BE2C (cell line): ENCODE measurements around the gene ZW10.
"Not testable (repeated sequence)": the region's sequence is repeated elsewhere in the genome, so short reads cannot be mapped to it uniquely, and the experiment has no call there.

Source experiments
- DNase-seq: peaks from one replicate; pipeline ENCODE4 v3.0.0-alpha.2; 2020
- H3K27me3 ChIP-seq: fragments of 250-450 bp; sonication (Bioruptor Pico); 2 replicates; pipeline ENCODE4 v1.5.1; 2020; ENCODE audit warnings: mild to moderate bottlenecking
- H3K36me3 ChIP-seq: fragments of 250-450 bp; sonication (Bioruptor Pico); 2 replicates; pipeline ENCODE4 v1.5.1; 2020; ENCODE audit warnings: mild to moderate bottlenecking
- H3K4me1 ChIP-seq: fragments of 250-450 bp; sonication (Bioruptor Pico); 2 replicates; pipeline ENCODE4 v1.5.1; 2020
- H3K4me3 ChIP-seq: 2 replicates; pipeline ENCODE4 v1.5.1; 2011; ENCODE audit warnings: low read depth, low read length
- H3K9me3 ChIP-seq: fragments of 250-450 bp; sonication (Bioruptor Pico); 2 replicates; pipeline ENCODE4 v1.5.1; 2020
- CTCF ChIP-seq: IDR thresholded peaks from 2 replicates; pipeline ENCODE4 v1.5.1; 2012; ENCODE audit warnings: mild to moderate bottlenecking, low read depth, low read length

Gene ZW10

GRCh38 chr11:113724778-113725177 is 48.7 kb downstream of the ZW10 start:
- no peak for DNase-seq
- peaks cover 34% of the 10 kb centered on the region for H3K4me1 ChIP-seq
- H3K27me3 ChIP-seq, result no peaks in the 10 kb centered on the region
- no peaks in the 10 kb centered on the region for H3K36me3 ChIP-seq
- no peak overlapping the region for H3K4me3 ChIP-seq
- TF ChIP-seq CTCF, result no peak
- no peaks in the 10 kb centered on the region for H3K9me3 ChIP-seq

GRCh38 chr11:113723787-113724186 is 49.7 kb downstream of the ZW10 start:
- no peak overlapping the region for H3K4me3 ChIP-seq
- no peak for TF ChIP-seq CTCF
- no peaks in the 10 kb centered on the region for H3K27me3 ChIP-seq
- H3K36me3 ChIP-seq, result no peaks in the 10 kb centered on the region
- H3K9me3 ChIP-seq, result no peaks in the 10 kb centered on the region
- DNase-seq, result peak; percentile 51
- peaks cover 34% of the 10 kb centered on the region for H3K4me1 ChIP-seq

GRCh38 chr11:113722934-113723333 is 50.6 kb downstream of the ZW10 start:
- Histone ChIP-seq H3K9me3 (no peaks in the 10 kb centered on the region), H3K36me3 (no peaks in the 10 kb centered on the region), H3K4me3 (no peak overlapping the region), H3K4me1 (peaks cover 34% of the 10 kb centered on the region), H3K27me3 (no peaks in the 10 kb centered on the region)
- DNase-seq, result no peak
- no peak for TF ChIP-seq CTCF

GRCh38 chr11:113722221-113722620 is 51.3 kb downstream of the ZW10 start:
- no peaks in the 10 kb centered on the region for H3K9me3 ChIP-seq
- no peak overlapping the region for H3K4me3 ChIP-seq
- no peak for TF ChIP-seq CTCF
- DNase-seq, result no peak
- H3K36me3 ChIP-seq, result no peaks in the 10 kb centered on the region
- H3K27me3 ChIP-seq, result no peaks in the 10 kb centered on the region
- peaks cover 34% of the 10 kb centered on the region for H3K4me1 ChIP-seq

- peaks cover 34% of the 10 kb centered on the region for H3K4me1 ChIP-seq
- TF ChIP-seq CTCF, result no peak
- no peaks in the 10 kb centered on the region for H3K9me3 ChIP-seq
- H3K27me3 ChIP-seq, result no peaks in the 10 kb centered on the region
- no peaks in the 10 kb centered on the region for H3K36me3 ChIP-seq
- no peak overlapping the region for H3K4me3 ChIP-seq
- DNase-seq, result no peak
Measured at GRCh38 chr11:113721462-113722066, 51.9 kb downstream of the ZW10 start.

GRCh38 chr11:113720478-113720877 is 53.0 kb downstream of the ZW10 start:
- H3K9me3 ChIP-seq, H3K36me3 ChIP-seq, H3K4me3 ChIP-seq, DNase-seq, H3K27me3 ChIP-seq: not testable (repeated sequence)
- peaks cover 34% of the 10 kb centered on the region for H3K4me1 ChIP-seq
